Tibial nerve (tissue), 4 donors: ENCODE data around the gene DUSP9. TPM values are rescaled to one million over a fixed set of nuclear protein-coding genes. Genes with fewer than 3 reads are reported as not detected.
"Not testable (repeated sequence)": the region's sequence is repeated elsewhere in the genome, so short reads cannot be mapped to it uniquely, and the experiment has no call there.

Source experiments
- DNase-seq, 2 donors: peaks; one replicate each; pipeline ENCODE4 v3.0.0-alpha.2; 2019; ENCODE audit warnings: low spot score in 2 of 2
- H3K27ac ChIP-seq, 4 donors: fragments of 200-600 bp; sonication (generic) in 3 of 4; one replicate each; pipeline ENCODE4 v1.5.1; 2017 to 2019; ENCODE audit warnings: mild to moderate bottlenecking in 1 of 4
- H3K27me3 ChIP-seq, 2 donors: fragments of 200-600 bp; sonication (generic) in 1 of 2; one replicate each; pipeline versions ENCODE4 v1.5.1 to v1.6.0; 2017 to 2019
- H3K36me3 ChIP-seq, 3 donors: fragments of 200-600 bp; sonication (generic); one replicate each; pipeline ENCODE4 v1.5.1; 2018 to 2019
- H3K4me1 ChIP-seq, 4 donors: fragments of 200-600 bp; sonication (generic) in 3 of 4; one replicate each; pipeline ENCODE4 v1.5.1; 2017 to 2019
- H3K4me3 ChIP-seq, 4 donors: fragments of 200-600 bp; sonication (generic) in 3 of 4; one replicate each; pipeline ENCODE4 v1.5.1; 2017 to 2019; ENCODE audit warnings: mild to moderate bottlenecking in 1 of 4, moderate library complexity in 1 of 4
- H3K9me3 ChIP-seq, 4 donors: fragments of 200-600 bp; sonication (generic) in 3 of 4; one replicate each; pipeline ENCODE4 v1.5.1; 2017 to 2019
- CTCF ChIP-seq, 5 experiments: fragments of 200-600 bp in 3 of 5; fragments of 450-650 bp in 2 of 5; sonication (generic) in 3 of 5; IDR thresholded peaks; one replicate each; pipeline ENCODE4 v1.5.1; 2016 to 2019; ENCODE audit warnings: antibody characterized with exemption in 5 of 5, mild to moderate bottlenecking in 3 of 5, moderate library complexity in 2 of 5
- EP300 ChIP-seq, 2 donors: sonication (generic); formaldehyde crosslinking; IDR thresholded peaks; one replicate each; pipeline ENCODE4 v1.6.1; 2017; ENCODE audit warnings: antibody characterized with exemption in 2 of 2, mild to moderate bottlenecking in 1 of 2
- POLR2A ChIP-seq, 2 donors: fragments of 450-650 bp; IDR thresholded peaks; one replicate each; pipeline ENCODE4 v1.6.1; 2017; ENCODE audit warnings: antibody characterized with exemption in 2 of 2, mild to moderate bottlenecking in 2 of 2, moderate library complexity in 2 of 2
- WGBS, 2 donors: methylation state at CpG; one replicate each; pipeline ENCODE4 v1.1.5; 2018; 5-methylcytosine and 5-hydroxymethylcytosine counted together
- total RNA-seq, 4 donors: library from RNA; depleted of rRNA; stranded (reverse); fragments of >200 nt; gene quantifications; one replicate each; pipeline ENCODE4 v1.1.0, GENCODE V29; 2016

The DUSP9 gene
- total RNA-seq, 4 donors from 2014 or later: not detected

- H3K27ac ChIP-seq: no peak overlapping the region
- TF ChIP-seq CTCF (IDR thresholded peaks at IDR 0.05) (no peak), POLR2A (IDR thresholded peaks at IDR 0.05) (no peak), EP300 (IDR thresholded peaks at IDR 0.05) (no peak)
- DNase-seq: no peak
- no peak overlapping the region for H3K4me3 ChIP-seq
- H3K27me3 ChIP-seq: no peaks in the 10 kb centered on the region
- WGBS, 2 donors: 81 to 89% methylated on average over 13 to 26 of the region's 31 CpGs
- peaks cover 0 to 29% (median 0%) of the 10 kb centered on the region in 3 donors for H3K36me3 ChIP-seq
- no peaks in the 10 kb centered on the region for H3K9me3 ChIP-seq
- H3K4me1 ChIP-seq: peaks cover 0 to 8% (median 0%) of the 10 kb centered on the region in 4 donors
Measured at GRCh38 chrX:153693216-153694086, 46.4 kb downstream of the DUSP9 start.

- not testable (repeated sequence) for DNase-seq, H3K4me3 ChIP-seq, H3K4me1 ChIP-seq, H3K9me3 ChIP-seq, H3K27me3 ChIP-seq, H3K27ac ChIP-seq
- WGBS, 2 donors: 80% methylated on average over 15 of the region's 16 CpGs; no CpG with 5 or more reads in 1 of the 2 donors
- H3K36me3 ChIP-seq: peaks cover 0 to 29% (median 0%) of the 10 kb centered on the region in 3 donors
Measured at GRCh38 chrX:153694256-153694655, 47.3 kb downstream of the DUSP9 start.

- peaks cover 0 to 29% (median 0%) of the 10 kb centered on the region in 3 donors for H3K36me3 ChIP-seq
- no peak overlapping the region for H3K27ac ChIP-seq
- H3K4me1 ChIP-seq: peaks cover 0 to 5% (median 0%) of the 10 kb centered on the region in 4 donors
- H3K27me3 ChIP-seq: no peaks in the 10 kb centered on the region
- WGBS, 2 donors: 60 to 86% methylated on average over 6 to 20 of the region's 23 CpGs
- no peaks in the 10 kb centered on the region for H3K9me3 ChIP-seq
- DNase-seq: no peak
- TF ChIP-seq POLR2A (IDR thresholded peaks at IDR 0.05): no peak
- no peak for TF ChIP-seq CTCF (IDR thresholded peaks at IDR 0.05)
- no peak for TF ChIP-seq EP300 (IDR thresholded peaks at IDR 0.05)
- H3K4me3 ChIP-seq: no peak overlapping the region
Measured at GRCh38 chrX:153694687-153695270, 47.8 kb downstream of the DUSP9 start.

- no peak for DNase-seq
- Histone ChIP-seq H3K4me3 (no peak overlapping the region), H3K27me3 (no peaks in the 10 kb centered on the region), H3K4me1 (no peaks in the 10 kb centered on the region), H3K27ac (no peak overlapping the region), H3K36me3 (peaks cover 0 to 35% (median 0%) of the 10 kb centered on the region in 3 donors), H3K9me3 (no peaks in the 10 kb centered on the region)
- 76 to 83% methylated on average over 5 to 15 of the region's 15 CpGs for WGBS, 2 donors
- no peak for TF ChIP-seq CTCF (IDR thresholded peaks at IDR 0.05)
- no peak for TF ChIP-seq EP300 (IDR thresholded peaks at IDR 0.05)
- no peak for TF ChIP-seq POLR2A (IDR thresholded peaks at IDR 0.05)
Measured at GRCh38 chrX:153696100-153696499, 49.1 kb downstream of the DUSP9 start.

GRCh38 chrX:153696538-153696937, 49.5 kb downstream of the DUSP9 start:
- not testable (repeated sequence) for H3K27me3 ChIP-seq, DNase-seq, H3K4me1 ChIP-seq, H3K4me3 ChIP-seq, H3K27ac ChIP-seq, H3K9me3 ChIP-seq
- peaks cover 0 to 39% (median 0%) of the 10 kb centered on the region in 3 donors for H3K36me3 ChIP-seq
- WGBS, 2 donors: 79 to 92% methylated on average over 4 to 10 of the region's 10 CpGs

- H3K4me3 ChIP-seq, H3K9me3 ChIP-seq, H3K27ac ChIP-seq, H3K27me3 ChIP-seq, DNase-seq, H3K4me1 ChIP-seq: not testable (repeated sequence)
- 82% methylated on average over 10 to 16 of the region's 16 CpGs for WGBS, 2 donors
- peaks cover 0 to 46% (median 0%) of the 10 kb centered on the region in 3 donors for H3K36me3 ChIP-seq
Measured at GRCh38 chrX:153696986-153697722, 50.2 kb downstream of the DUSP9 start.
